Renal cortex interstitium (tissue), 11 donors: ENCODE measurements around the gene KRT74. TPM values are rescaled to one million over a fixed set of nuclear protein-coding genes. Genes with fewer than 3 reads are reported as not detected.

Experiments
- DNase-seq, 11 donors: peaks; one replicate each; pipeline ENCODE4 v3.0.0-alpha.2; 2013; ENCODE audit warnings: low read depth in 9 of 11, low spot score in 4 of 11; ENCODE audit errors: extremely low read depth in 1 of 11
- polyA plus RNA-seq, 3 donors: library from polyadenylated mRNA; unstranded; fragments of 120-200 nt; gene quantifications; one replicate each; pipeline ENCODE4 v1.2.1, GENCODE V29; 2013; ENCODE audit not compliant: insufficient read length in 3 of 3

KRT74 gene
- polyA plus RNA-seq, 3 donors, result not detected

- no peak for DNase-seq
Observed at GRCh38 chr12:52527121-52527800, 46.4 kb downstream of the KRT74 start.

- no peak for DNase-seq
Observed at GRCh38 chr12:52526511-52526951, 47.1 kb downstream of the KRT74 start.

GRCh38 chr12:52525661-52526499 is 47.8 kb downstream of the KRT74 start:
- no peak for DNase-seq

- no peak for DNase-seq
Observed at GRCh38 chr12:52524898-52525591, 48.6 kb downstream of the KRT74 start.

GRCh38 chr12:52524241-52524897 is 49.3 kb downstream of the KRT74 start:
- DNase-seq, result no peak

GRCh38 chr12:52523824-52524223 is 49.8 kb downstream of the KRT74 start:
- no peak for DNase-seq

- DNase-seq, result no peak
Observed at GRCh38 chr12:52522346-52523011, 51.2 kb downstream of the KRT74 start.

- DNase-seq, result no peak
Observed at GRCh38 chr12:52521568-52522266, 51.9 kb downstream of the KRT74 start.

GRCh38 chr12:52521175-52521567 is 52.5 kb downstream of the KRT74 start:
- no peak for DNase-seq

- no peak for DNase-seq
Observed at GRCh38 chr12:52519826-52520662, 53.6 kb downstream of the KRT74 start, which contains the start of gene KRT5. Gene KRT5, minus strand, starts transcription at chr12:52520394. Its CDS starts 98 bp downstream, at chr12:52520296.

- no peak for DNase-seq
Observed at GRCh38 chr12:52519387-52519703, 54.3 kb downstream of the KRT74 start.

- no peak for DNase-seq
Observed at GRCh38 chr12:52518574-52519386, 54.9 kb downstream of the KRT74 start.

GRCh38 chr12:52517888-52518287 is 55.8 kb downstream of the KRT74 start:
- DNase-seq, result no peak

GRCh38 chr12:52517005-52517835 is 56.4 kb downstream of the KRT74 start:
- no peak for DNase-seq

GRCh38 chr12:52515927-52516831 is 57.5 kb downstream of the KRT74 start:
- DNase-seq, result no peak
